ENCODE results near the gene BBC3. TPM values are rescaled to one million over a fixed set of nuclear protein-coding genes. Genes with fewer than 3 reads are reported as not detected.

Gene BBC3
- total RNA-seq, 1 experiment from 2014 or later: 4.0 TPM

DNA sequence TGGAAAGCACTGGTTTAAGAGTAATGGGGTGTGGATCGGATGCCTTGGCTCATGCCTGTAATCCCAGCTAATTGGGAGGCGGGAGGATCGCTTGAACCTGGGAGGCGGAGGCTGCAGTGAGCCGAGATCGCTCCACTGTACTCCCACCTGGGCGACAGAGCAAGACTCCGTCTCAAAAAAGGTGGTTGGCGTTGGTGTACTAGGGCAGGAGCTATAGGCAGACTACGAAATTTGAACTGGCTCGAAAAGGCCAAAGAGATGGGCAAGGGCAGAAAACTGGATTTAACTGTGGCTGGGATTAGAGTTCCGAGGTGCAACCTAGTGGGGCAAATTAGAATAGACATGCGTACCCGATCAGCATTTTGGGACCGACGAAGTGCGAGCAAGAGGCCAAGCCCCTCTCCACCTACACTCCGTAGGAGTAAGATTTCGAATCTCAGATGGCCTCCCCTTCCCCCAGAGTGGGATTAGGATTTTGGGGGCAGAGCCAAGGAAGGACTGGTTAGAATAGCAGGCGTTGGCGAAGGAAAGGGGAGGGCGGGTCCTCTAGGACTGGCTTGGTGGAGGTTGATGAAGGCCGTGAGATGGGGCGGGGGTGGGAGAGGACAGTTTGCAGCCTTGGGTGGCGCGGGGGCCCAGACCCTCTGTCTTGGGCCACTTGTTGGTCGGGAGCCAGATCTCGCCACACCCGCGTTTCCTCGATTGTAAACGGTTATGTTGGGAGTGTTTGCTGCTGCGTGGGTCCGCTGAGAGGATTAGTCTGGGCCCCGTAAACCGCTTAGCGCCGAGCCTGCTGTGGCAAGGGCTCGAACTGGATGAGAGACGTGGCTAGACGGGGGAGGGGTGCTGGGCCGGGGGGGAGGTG lies 41.7 kb upstream of the BBC3 start:
- no peaks in the 10 kb centered on the region for H3K27me3 ChIP-seq (ENCODE audit: low read length)
- no peaks in the 10 kb centered on the region for H3K9me2 ChIP-seq (replicated peaks; ENCODE audit: insufficient read depth, low read length)
- peak overlapping the region; percentile 86 for H3K27ac ChIP-seq (ENCODE audit: low read length)
- DNase-seq: peak; percentile 53
- peaks cover 33% of the 10 kb centered on the region for H3K4me1 ChIP-seq (ENCODE audit: low read length)
- H2AFZ ChIP-seq (ENCODE audit: low read length): no peak overlapping the region
- no peaks in the 10 kb centered on the region for H3K9me3 ChIP-seq (ENCODE audit: low read length)
- H4K20me1 ChIP-seq (ENCODE audit: insufficient read depth, low read depth, low read length): 0 out of 2 replicates have a peak, but pooled peaks cover 15% of the 10 kb centered on the region
- H3K79me2 ChIP-seq (ENCODE audit: low read length): peaks cover 5% of the 10 kb centered on the region; the same call in 1 of the 2 replicates
- H3K9ac ChIP-seq (ENCODE audit: low read length): peak overlapping the region; percentile 95
- no peaks in the 10 kb centered on the region for H3K36me3 ChIP-seq (ENCODE audit: insufficient read depth, low read length)
- peak overlapping the region; percentile 90 for H3K4me3 ChIP-seq (ENCODE audit: low read length)
- H3K4me2 ChIP-seq (ENCODE audit: low read depth, low read length, poor library complexity, severe bottlenecking): peak overlapping the region; percentile 99

DNA sequence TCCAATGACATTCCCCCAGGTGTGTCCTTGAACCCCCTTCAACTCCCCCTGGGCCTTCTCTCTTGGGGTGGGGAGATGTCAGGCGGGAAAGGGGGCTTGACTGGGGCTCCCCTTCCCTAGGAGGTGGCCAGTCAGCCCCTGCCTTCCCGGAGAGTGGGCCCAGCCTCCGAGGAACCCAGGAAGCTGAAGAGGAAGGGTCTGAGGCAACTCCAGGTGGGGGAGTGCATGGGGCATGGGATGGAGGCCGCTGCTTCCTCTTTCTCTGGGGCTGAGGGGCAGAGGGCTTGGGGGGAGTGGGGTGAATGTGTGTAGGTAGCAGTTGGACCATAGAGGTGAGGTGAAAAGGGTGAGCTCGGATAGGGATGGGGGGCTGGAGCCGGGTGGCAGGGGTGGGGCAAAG lies 41.0 kb upstream of the BBC3 start:
- peaks cover 26% of the 10 kb centered on the region for H3K4me1 ChIP-seq (ENCODE audit: low read length)
- H3K79me2 ChIP-seq (ENCODE audit: low read length): peaks cover 5% of the 10 kb centered on the region; the same call in 1 of the 2 replicates
- H3K9me2 ChIP-seq (replicated peaks; ENCODE audit: insufficient read depth, low read length): no peaks in the 10 kb centered on the region
- no peak overlapping the region for H3K4me3 ChIP-seq (ENCODE audit: low read length)
- H3K9ac ChIP-seq (ENCODE audit: low read length): no peak overlapping the region
- no peaks in the 10 kb centered on the region for H3K27me3 ChIP-seq (ENCODE audit: low read length)
- H3K9me3 ChIP-seq (ENCODE audit: low read length): no peaks in the 10 kb centered on the region
- H3K4me2 ChIP-seq (ENCODE audit: low read depth, low read length, poor library complexity, severe bottlenecking): no peak overlapping the region
- DNase-seq: no peak
- H4K20me1 ChIP-seq (ENCODE audit: insufficient read depth, low read depth, low read length): 0 out of 2 replicates have a peak, but pooled peaks cover 15% of the 10 kb centered on the region
- H2AFZ ChIP-seq (ENCODE audit: low read length): no peak overlapping the region
- no peaks in the 10 kb centered on the region for H3K36me3 ChIP-seq (ENCODE audit: insufficient read depth, low read length)
- no peak overlapping the region for H3K27ac ChIP-seq (ENCODE audit: low read length)

DNA sequence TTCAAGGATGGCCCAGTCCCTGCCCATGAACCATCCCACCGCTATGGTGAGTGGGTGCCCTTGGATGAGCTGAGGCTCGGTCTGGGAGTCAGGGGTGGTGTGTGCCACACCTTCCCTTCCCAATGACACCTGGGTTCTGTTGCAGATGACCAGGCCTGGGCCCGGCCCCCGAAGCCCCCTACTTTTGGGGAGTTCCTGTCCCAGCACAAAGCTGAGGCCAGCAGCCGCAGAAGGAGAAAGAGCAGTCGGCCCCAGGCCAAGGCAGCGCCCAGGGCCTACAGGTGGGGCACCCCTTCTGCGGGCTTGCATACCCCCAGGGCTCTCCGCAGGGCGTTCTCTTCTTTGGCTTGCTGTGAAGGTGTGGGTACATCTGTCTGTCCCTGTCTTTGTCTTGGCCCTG lies 39.4 kb upstream of the BBC3 start:
- no peaks in the 10 kb centered on the region for H3K9me3 ChIP-seq (ENCODE audit: low read length)
- DNase-seq: no peak
- H3K4me1 ChIP-seq (ENCODE audit: low read length): peaks cover 13% of the 10 kb centered on the region
- H3K79me2 ChIP-seq (ENCODE audit: low read length): peaks cover under 1% of the 10 kb centered on the region; the same call in 1 of the 2 replicates
- H3K27me3 ChIP-seq (ENCODE audit: low read length): no peaks in the 10 kb centered on the region
- no peaks in the 10 kb centered on the region for H3K36me3 ChIP-seq (ENCODE audit: insufficient read depth, low read length)
- H4K20me1 ChIP-seq (ENCODE audit: insufficient read depth, low read depth, low read length): 0 out of 2 replicates have a peak, but pooled peaks cover 6% of the 10 kb centered on the region
- no peak overlapping the region for H3K4me2 ChIP-seq (ENCODE audit: low read depth, low read length, poor library complexity, severe bottlenecking)
- no peak overlapping the region for H3K9ac ChIP-seq (ENCODE audit: low read length)
- no peaks in the 10 kb centered on the region for H3K9me2 ChIP-seq (replicated peaks; ENCODE audit: insufficient read depth, low read length)
- no peak overlapping the region for H2AFZ ChIP-seq (ENCODE audit: low read length)
- no peak overlapping the region for H3K4me3 ChIP-seq (ENCODE audit: low read length)
- H3K27ac ChIP-seq (ENCODE audit: low read length): no peak overlapping the region

DNA sequence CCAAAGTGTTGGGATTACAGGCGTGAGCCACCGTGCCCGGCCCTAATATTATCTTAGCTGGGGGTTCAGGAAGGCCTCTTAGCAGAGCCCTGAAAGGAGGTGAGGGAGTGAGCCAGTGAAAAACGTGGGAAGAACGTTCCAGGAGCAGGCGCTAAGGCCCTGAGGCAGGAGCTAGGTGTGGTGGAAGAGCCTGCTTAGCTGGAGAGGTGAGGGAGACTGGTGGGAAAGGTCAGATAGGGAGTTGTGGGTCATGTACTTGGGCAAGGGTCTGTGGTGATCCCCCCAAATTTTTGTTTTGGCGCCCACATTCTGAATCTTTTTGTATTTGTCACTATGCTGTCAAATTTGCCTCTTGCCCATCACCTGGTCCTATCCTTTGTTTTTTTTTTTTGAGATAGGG lies 38.6 kb upstream of the BBC3 start:
- H3K4me2 ChIP-seq (ENCODE audit: low read depth, low read length, poor library complexity, severe bottlenecking): no peak overlapping the region
- no peak overlapping the region for H3K4me3 ChIP-seq (ENCODE audit: low read length)
- no peak for DNase-seq
- no peaks in the 10 kb centered on the region for H3K36me3 ChIP-seq (ENCODE audit: insufficient read depth, low read length)
- H2AFZ ChIP-seq (ENCODE audit: low read length): no peak overlapping the region
- H3K27me3 ChIP-seq (ENCODE audit: low read length): no peaks in the 10 kb centered on the region
- H4K20me1 ChIP-seq (ENCODE audit: insufficient read depth, low read depth, low read length): no peaks in the 10 kb centered on the region
- H3K79me2 ChIP-seq (ENCODE audit: low read length): no peaks in the 10 kb centered on the region
- no peaks in the 10 kb centered on the region for H3K9me2 ChIP-seq (replicated peaks; ENCODE audit: insufficient read depth, low read length)
- H3K4me1 ChIP-seq (ENCODE audit: low read length): peaks cover 8% of the 10 kb centered on the region
- no peaks in the 10 kb centered on the region for H3K9me3 ChIP-seq (ENCODE audit: low read length)
- H3K9ac ChIP-seq (ENCODE audit: low read length): no peak overlapping the region
- H3K27ac ChIP-seq (ENCODE audit: low read length): no peak overlapping the region

DNA sequence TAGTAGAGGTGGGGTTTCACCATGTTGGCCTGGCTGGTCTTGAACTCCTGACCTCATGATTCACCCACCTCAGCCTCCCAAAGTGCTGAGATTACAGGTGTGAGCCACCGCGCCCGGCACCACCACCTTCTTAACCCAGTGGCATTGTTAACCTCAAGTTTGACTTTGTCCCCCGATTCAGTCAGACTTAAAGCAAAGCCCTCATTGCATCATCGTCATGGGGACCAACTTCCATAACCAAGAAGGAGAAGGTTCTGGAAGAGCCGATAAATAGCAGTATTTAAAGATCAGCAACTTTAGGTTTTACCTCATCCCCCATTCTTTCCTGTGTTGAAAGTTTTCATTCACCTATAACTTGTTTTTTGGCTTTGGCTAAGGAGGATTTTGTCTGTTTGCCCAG lies 37.0 kb upstream of the BBC3 start:
- Histone ChIP-seq H3K27ac (ENCODE audit: low read length) (no peak overlapping the region), H3K4me1 (ENCODE audit: low read length) (peaks cover 7% of the 10 kb centered on the region), H3K4me3 (ENCODE audit: low read length) (no peak overlapping the region), H3K79me2 (ENCODE audit: low read length) (no peaks in the 10 kb centered on the region), H4K20me1 (ENCODE audit: insufficient read depth, low read depth, low read length) (no peaks in the 10 kb centered on the region), H2AFZ (ENCODE audit: low read length) (no peak overlapping the region), H3K27me3 (ENCODE audit: low read length) (no peaks in the 10 kb centered on the region), H3K9ac (ENCODE audit: low read length) (no peak overlapping the region), H3K9me2 (replicated peaks; ENCODE audit: insufficient read depth, low read length) (no peaks in the 10 kb centered on the region), H3K9me3 (ENCODE audit: low read length) (no peaks in the 10 kb centered on the region), H3K36me3 (ENCODE audit: insufficient read depth, low read length) (no peaks in the 10 kb centered on the region), H3K4me2 (ENCODE audit: low read depth, low read length, poor library complexity, severe bottlenecking) (no peak overlapping the region)
- DNase-seq: no peak

DNA sequence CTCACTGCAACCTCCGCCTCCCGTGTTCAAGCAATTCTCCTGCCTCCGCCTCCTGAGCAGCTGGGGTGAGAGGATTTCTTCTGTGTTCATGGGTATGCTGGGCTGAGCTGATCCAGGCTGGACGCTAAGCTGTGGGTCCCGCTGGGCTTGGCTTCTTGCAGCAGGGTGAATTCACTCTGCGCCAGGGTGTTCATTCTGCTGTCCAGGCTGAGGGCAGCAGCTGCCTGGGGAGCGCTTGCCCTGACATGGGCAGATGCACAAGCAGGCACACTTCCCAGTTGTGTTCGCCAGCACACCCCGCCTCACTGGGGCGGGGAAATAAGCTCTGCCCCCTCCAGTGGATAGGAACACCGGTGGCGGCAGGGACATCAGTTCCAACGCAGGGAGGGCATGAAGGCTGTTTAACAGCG lies 36.4 kb upstream of the BBC3 start:
- Histone ChIP-seq H3K27ac (ENCODE audit: low read length) (no peak overlapping the region), H3K9me3 (ENCODE audit: low read length) (no peaks in the 10 kb centered on the region), H3K4me3 (ENCODE audit: low read length) (no peak overlapping the region), H3K36me3 (ENCODE audit: insufficient read depth, low read length) (no peaks in the 10 kb centered on the region), H2AFZ (ENCODE audit: low read length) (no peak overlapping the region), H3K9ac (ENCODE audit: low read length) (no peak overlapping the region), H3K9me2 (replicated peaks; ENCODE audit: insufficient read depth, low read length) (no peaks in the 10 kb centered on the region), H3K4me2 (ENCODE audit: low read depth, low read length, poor library complexity, severe bottlenecking) (no peak overlapping the region), H3K4me1 (ENCODE audit: low read length) (peaks cover under 1% of the 10 kb centered on the region), H3K27me3 (ENCODE audit: low read length) (no peaks in the 10 kb centered on the region), H4K20me1 (ENCODE audit: insufficient read depth, low read depth, low read length) (no peaks in the 10 kb centered on the region), H3K79me2 (ENCODE audit: low read length) (no peaks in the 10 kb centered on the region)
- no peak for DNase-seq

DNA sequence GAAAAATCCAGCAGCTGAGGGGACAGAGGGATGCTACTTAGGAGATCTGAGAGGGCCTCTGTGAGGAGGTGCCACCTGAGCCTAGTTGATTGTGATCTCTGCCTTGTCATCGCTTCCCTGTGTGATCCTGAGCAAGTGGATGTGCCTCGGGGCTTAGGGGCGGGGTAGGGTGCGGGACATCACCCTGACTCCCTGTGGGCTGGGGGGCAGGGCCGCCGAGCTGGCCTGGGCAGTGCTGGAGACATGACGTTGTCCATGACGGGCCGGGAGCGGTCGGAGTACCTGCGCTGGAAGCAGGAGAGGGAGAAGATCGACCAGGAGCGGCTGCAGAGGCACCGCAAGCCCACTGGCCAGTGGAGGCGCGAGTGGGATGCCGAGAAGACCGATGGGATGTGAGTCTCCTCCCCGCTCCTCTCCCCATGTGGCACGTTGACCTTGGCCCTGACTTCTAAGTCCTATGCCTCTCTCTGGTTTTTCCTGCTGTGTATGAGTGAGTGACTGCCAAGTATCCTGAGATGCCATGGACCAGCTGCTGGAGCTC lies 35.5 kb upstream of the BBC3 start:
- H3K9me3 ChIP-seq (ENCODE audit: low read length): no peaks in the 10 kb centered on the region
- no peak overlapping the region for H3K9ac ChIP-seq (ENCODE audit: low read length)
- H3K4me2 ChIP-seq (ENCODE audit: low read depth, low read length, poor library complexity, severe bottlenecking): no peak overlapping the region
- DNase-seq: no peak
- no peak overlapping the region for H3K4me3 ChIP-seq (ENCODE audit: low read length)
- H3K4me1 ChIP-seq (ENCODE audit: low read length): no peaks in the 10 kb centered on the region
- no peaks in the 10 kb centered on the region for H3K79me2 ChIP-seq (ENCODE audit: low read length)
- H3K36me3 ChIP-seq (ENCODE audit: insufficient read depth, low read length): no peaks in the 10 kb centered on the region
- no peak overlapping the region for H3K27ac ChIP-seq (ENCODE audit: low read length)
- H4K20me1 ChIP-seq (ENCODE audit: insufficient read depth, low read depth, low read length): no peaks in the 10 kb centered on the region
- H3K27me3 ChIP-seq (ENCODE audit: low read length): no peaks in the 10 kb centered on the region
- no peak overlapping the region for H2AFZ ChIP-seq (ENCODE audit: low read length)
- H3K9me2 ChIP-seq (replicated peaks; ENCODE audit: insufficient read depth, low read length): no peaks in the 10 kb centered on the region

DNA sequence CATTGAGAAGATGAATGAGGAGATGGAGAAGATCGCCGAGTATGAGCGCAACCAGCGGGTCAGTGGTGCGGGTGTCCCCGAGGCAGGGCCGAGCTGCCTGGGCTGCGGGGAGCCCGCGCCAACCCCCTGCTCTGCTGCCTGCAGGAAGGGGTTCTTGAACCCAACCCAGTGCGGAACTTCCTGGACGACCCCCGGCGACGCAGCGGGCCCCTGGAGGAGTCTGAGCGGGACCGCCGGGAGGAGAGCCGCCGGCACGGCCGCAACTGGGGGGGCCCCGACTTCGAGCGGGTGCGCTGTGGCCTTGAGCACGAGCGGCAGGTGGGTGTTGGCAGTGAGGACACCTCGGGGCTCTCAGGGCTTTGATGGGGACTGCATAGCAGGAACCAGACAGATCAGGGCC lies 33.6 kb upstream of the BBC3 start:
- H4K20me1 ChIP-seq (ENCODE audit: insufficient read depth, low read depth, low read length): no peaks in the 10 kb centered on the region
- no peaks in the 10 kb centered on the region for H3K4me1 ChIP-seq (ENCODE audit: low read length)
- no peaks in the 10 kb centered on the region for H3K9me3 ChIP-seq (ENCODE audit: low read length)
- H3K4me3 ChIP-seq (ENCODE audit: low read length): no peak overlapping the region
- no peaks in the 10 kb centered on the region for H3K9me2 ChIP-seq (replicated peaks; ENCODE audit: insufficient read depth, low read length)
- H3K27ac ChIP-seq (ENCODE audit: low read length): no peak overlapping the region
- no peaks in the 10 kb centered on the region for H3K27me3 ChIP-seq (ENCODE audit: low read length)
- H3K36me3 ChIP-seq (ENCODE audit: insufficient read depth, low read length): no peaks in the 10 kb centered on the region
- no peak overlapping the region for H3K9ac ChIP-seq (ENCODE audit: low read length)
- no peaks in the 10 kb centered on the region for H3K79me2 ChIP-seq (ENCODE audit: low read length)
- H2AFZ ChIP-seq (ENCODE audit: low read length): no peak overlapping the region
- H3K4me2 ChIP-seq (ENCODE audit: low read depth, low read length, poor library complexity, severe bottlenecking): no peak overlapping the region
- no peak for DNase-seq

All from Karpas-422 (cell line).